ENCODE data around the gene SAMHD1.
A peak's percentile ranks its signal among the peaks of the same experiment; 100 is the strongest.

Gene SAMHD1

DNA sequence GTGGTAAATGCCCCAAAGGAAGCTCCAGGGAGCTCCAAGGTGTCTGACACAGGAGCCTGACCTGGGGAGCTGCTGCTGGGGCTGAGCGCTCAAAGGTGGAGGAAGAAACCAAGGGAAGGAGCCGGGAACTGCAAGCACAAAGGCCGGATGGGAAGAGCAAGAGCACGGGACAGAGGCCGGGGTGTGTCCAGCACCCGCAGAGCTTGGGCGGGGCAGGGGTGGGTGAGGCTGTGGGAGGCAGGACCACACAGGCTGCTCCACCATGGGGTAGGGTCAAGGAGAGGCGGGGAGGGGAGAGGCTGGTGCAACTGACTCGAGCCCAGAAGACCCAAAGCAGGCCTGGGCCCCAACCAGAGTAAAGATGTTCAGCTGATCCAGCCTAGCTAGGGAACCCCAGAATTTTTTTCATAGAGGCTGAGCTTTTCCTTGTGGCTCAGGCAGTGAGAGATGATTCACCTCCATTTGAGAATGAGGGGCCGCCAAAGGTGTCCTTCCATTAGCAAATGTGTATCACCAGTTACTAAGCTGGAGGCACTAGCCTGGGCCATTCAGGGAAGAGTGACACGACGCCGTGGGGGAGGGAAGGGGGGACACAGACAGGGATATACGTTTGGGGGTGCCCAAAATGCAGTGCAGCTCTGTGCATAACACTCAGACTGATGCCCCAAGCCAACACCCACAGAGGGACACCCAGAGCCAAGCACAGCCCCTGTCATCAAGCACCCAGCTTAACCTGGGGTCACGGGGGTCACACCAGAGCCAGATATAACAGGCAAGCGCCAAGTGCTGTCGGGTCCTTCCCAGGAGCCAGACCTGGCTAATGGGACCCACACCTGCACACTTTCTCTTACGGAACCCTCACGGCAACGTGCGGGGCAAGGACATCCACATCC lies 96.9 kb downstream of the SAMHD1 start:
- no peak for DNase-seq (ENCODE audit: low spot score)
- TF ChIP-seq, protein P1, sequence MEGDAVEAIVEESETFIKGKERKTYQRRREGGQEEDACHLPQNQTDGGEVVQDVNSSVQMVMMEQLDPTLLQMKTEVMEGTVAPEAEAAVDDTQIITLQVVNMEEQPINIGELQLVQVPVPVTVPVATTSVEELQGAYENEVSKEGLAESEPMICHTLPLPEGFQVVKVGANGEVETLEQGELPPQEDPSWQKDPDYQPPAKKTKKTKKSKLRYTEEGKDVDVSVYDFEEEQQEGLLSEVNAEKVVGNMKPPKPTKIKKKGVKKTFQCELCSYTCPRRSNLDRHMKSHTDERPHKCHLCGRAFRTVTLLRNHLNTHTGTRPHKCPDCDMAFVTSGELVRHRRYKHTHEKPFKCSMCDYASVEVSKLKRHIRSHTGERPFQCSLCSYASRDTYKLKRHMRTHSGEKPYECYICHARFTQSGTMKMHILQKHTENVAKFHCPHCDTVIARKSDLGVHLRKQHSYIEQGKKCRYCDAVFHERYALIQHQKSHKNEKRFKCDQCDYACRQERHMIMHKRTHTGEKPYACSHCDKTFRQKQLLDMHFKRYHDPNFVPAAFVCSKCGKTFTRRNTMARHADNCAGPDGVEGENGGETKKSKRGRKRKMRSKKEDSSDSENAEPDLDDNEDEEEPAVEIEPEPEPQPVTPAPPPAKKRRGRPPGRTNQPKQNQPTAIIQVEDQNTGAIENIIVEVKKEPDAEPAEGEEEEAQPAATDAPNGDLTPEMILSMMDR (IDR thresholded peaks at IDR 0.05; ENCODE audit: extremely low read depth, missing control alignments), result no peak

DNA sequence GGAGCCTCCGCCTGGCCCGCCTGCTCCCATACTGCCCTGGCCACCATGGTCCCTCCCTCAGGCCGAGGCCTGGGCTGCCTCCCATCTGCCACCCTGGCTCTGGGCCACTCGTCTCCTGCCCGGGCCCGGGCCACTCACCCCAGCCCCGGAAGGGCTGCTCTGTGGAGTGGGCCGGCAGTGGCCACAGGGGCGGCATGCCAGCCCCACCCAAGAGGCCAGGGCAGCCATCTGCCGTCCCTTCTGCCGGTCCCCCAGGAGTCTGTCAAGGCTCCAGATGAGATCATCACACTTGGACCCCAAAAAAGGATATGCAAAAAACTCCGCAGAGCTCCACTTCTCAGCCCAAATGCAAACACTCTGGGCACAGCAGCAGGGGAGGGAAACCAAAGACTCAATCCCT lies 99.3 kb downstream of the SAMHD1 start:
- TF ChIP-seq, protein P1 (IDR thresholded peaks at IDR 0.05; ENCODE audit: extremely low read depth, missing control alignments), result no peak
- DNase-seq (ENCODE audit: low spot score), result peak; percentile 61

DNA sequence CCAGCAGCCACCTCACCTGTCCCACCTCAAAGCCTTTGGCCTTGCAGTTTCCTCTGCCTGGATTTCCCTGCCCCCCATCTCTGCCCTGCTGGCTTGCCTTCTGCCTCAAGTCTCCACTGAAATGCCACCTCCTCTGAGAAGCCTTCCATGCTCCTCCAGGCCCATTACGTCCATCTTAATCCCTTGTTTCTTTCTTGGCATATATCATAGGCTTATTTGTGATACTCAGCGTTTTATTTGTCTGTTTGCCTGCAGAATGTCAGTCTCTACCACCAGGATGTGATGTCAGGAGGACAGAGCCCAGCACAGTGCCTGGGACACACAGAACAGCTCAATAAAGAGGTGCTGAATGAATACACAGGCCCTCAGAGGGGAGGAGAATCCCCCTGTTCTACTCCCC lies 100.0 kb downstream of the SAMHD1 start:
- TF ChIP-seq, protein P1 (IDR thresholded peaks at IDR 0.05; ENCODE audit: extremely low read depth, missing control alignments), result no peak
- no peak for DNase-seq (ENCODE audit: low spot score)

DNA sequence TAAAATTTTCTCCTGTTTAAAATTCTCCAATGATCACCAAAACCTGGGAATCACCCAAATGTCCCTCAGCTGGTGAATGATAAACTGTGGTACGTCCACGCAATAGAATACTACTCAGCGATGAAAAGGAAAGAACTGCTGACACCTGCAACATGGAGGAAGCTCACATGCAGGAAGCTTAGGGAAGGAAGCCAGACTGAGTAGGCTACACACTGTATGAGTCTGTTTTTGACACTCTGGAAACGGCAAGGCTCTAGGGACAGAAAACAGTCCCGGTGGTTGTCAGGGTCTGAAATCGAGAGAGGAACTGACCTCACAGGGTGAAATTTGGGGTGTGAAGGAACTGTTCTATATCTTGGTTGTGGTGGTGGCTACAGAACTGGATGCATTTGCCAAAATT lies 100.7 kb downstream of the SAMHD1 start:
- TF ChIP-seq, protein P1 (IDR thresholded peaks at IDR 0.05; ENCODE audit: extremely low read depth, missing control alignments), result no peak
- DNase-seq (ENCODE audit: low spot score), result no peak

DNA sequence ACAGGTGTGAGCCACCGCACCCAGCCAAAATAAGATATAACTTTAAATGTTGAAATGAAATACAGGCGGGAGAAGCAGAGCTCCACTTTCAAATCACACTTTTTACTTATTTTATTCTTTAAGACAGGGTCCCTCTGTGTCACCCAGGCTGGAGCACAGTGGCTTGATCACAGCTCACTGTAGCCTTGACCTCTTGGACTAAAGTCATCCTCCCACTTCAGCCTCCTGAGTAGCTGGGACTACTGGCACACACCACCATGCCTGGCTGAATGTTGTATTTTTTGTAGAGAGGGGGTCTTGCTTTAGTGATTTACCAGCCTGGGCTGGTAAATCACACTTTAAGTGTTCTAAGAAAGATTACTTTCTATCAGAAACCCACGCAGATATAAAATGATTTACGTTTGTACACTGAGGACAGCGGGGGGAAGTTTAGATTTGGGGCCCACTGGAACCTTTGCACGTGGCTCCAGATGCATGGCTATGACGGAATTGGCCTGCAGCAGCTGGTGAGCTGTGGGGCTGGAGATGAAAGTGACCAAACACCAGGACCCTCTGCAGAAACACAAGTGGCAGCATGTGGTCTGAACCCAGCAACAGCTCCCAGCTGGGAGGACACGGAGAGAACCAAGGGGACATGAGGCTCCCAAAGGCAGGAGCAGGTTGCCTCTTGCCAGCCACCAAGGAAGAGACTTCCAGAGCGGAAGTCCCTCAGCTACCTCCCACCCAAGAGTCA lies 102.0 kb downstream of the SAMHD1 start:
- TF ChIP-seq, protein P1 (IDR thresholded peaks at IDR 0.05; ENCODE audit: extremely low read depth, missing control alignments), result no peak
- DNase-seq (ENCODE audit: low spot score), result no peak

DNA sequence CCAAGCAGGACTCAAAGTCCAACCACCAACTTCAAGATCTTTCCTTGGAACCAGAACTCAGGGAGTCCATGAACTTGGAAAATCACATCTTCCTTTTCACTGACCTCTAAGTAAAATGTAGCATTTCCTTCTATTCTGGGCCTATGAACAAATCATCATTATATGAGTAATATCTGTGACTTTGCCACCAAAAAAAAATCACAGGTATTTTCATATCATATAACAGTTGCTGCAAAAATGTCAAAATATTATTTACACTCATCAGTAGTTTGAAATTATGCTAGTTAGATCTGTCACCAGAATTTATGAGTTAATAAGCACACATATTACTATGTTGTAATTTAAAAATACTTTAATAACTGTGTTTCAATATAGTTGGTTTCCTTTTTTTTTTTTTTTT lies 102.8 kb downstream of the SAMHD1 start:
- no peak for DNase-seq (ENCODE audit: low spot score)
- TF ChIP-seq, protein P1 (IDR thresholded peaks at IDR 0.05; ENCODE audit: extremely low read depth, missing control alignments), result no peak

DNA sequence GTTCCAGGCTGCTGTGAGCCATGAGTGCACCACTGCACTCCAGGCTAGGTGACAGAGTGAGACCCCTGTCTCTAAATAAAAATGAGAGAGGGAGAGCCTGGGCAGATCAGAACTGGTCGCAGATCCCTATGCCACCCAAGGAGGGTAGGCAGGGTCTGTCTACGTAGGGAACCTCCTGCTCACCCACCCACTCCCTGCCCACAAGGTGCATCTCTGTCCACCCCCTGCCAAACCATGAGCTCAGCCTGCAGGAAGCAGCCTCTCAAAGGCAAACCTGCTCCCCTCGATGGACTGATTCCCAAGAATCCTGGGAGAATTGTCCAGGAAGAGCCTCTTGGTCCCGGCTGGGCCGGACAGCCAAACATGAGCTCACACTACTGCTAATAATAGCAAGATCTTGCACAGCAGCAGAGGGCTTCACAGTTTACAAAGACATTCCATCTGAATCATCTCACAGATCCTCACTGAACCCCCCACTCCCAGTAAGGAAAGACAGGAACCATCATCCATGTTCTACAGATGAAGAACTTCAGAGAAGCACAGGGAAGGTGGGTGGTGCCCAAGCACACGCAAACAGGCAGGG lies 103.3 kb downstream of the SAMHD1 start:
- DNase-seq (ENCODE audit: low spot score), result no peak
- TF ChIP-seq, protein P1 (IDR thresholded peaks at IDR 0.05; ENCODE audit: extremely low read depth, missing control alignments), result no peak

All from GM20000 (cell line).